ENCODE data around the gene TXNDC5. TPM values are rescaled to one million over a fixed set of nuclear protein-coding genes. Genes with fewer than 3 reads are reported as not detected.

Gene TXNDC5
- total and polyA plus RNA-seq, 12 donors, result 51.6 to 192 (median 128) TPM

DNA sequence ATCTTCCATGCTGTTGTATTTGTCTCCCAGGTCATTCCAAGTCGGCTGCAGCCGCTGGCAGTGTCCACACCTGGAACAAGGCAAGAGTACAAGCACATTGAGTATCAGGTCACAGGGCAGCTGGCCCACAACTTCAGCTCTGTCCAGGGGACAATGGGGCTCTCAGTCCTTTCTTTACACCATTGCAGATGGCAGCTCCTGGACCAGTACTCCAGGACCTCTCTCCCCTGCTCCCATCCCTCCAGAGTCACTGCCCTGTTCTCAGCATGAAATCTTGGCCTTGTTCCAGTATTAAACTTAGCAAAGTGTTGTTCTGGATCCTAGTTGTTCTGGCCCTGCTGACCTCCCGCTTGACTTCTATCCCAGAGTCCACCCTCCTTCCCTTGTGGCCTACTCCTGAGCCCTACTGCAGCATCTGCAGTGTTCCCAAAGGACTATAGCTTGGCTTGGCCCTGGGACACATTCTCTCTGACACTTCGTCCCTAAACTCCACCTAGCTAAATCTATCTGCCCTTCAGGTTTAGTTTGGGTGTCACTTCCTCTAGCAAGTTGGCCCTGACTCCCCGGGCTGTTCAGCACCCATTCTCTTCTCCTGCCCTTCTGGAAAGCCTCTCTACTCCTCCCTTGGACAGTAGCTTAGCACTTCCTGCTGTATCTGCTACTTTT is 5.8 kb downstream of the TXNDC5 start:
- 86 to 92% (median 89%) methylated on average over 5 of the region's 5 CpGs for WGBS, 4 donors
- Histone ChIP-seq H3K36me3 (replicated peaks in 1 of 2) (peaks cover 0 to 46% of the 10 kb centered on the region in 2 donors), H3K4me3 (no peak overlapping the region), H3K27ac (no peak overlapping the region), H3K9me3 (replicated peaks in 1 of 3) (no peaks in the 10 kb centered on the region), H3K27me3 (no peaks in the 10 kb centered on the region), H3K4me1 (replicated peaks in 1 of 2) (peaks cover 9 to 21% of the 10 kb centered on the region in 2 donors)
- DNase-seq, result no peak
- intact Hi-C loops (cut with DNase I), result loop anchor here in 1 of 2 donors (10.0 kb wide), 1 partner anchor 170 kb away; no protein-coding TSS in a partner anchor
- TF ChIP-seq POLR2A (IDR thresholded peaks at IDR 0.05), result no peak
- TF ChIP-seq, protein P1, sequence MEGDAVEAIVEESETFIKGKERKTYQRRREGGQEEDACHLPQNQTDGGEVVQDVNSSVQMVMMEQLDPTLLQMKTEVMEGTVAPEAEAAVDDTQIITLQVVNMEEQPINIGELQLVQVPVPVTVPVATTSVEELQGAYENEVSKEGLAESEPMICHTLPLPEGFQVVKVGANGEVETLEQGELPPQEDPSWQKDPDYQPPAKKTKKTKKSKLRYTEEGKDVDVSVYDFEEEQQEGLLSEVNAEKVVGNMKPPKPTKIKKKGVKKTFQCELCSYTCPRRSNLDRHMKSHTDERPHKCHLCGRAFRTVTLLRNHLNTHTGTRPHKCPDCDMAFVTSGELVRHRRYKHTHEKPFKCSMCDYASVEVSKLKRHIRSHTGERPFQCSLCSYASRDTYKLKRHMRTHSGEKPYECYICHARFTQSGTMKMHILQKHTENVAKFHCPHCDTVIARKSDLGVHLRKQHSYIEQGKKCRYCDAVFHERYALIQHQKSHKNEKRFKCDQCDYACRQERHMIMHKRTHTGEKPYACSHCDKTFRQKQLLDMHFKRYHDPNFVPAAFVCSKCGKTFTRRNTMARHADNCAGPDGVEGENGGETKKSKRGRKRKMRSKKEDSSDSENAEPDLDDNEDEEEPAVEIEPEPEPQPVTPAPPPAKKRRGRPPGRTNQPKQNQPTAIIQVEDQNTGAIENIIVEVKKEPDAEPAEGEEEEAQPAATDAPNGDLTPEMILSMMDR (IDR thresholded peaks at IDR 0.05), result no peak

DNA sequence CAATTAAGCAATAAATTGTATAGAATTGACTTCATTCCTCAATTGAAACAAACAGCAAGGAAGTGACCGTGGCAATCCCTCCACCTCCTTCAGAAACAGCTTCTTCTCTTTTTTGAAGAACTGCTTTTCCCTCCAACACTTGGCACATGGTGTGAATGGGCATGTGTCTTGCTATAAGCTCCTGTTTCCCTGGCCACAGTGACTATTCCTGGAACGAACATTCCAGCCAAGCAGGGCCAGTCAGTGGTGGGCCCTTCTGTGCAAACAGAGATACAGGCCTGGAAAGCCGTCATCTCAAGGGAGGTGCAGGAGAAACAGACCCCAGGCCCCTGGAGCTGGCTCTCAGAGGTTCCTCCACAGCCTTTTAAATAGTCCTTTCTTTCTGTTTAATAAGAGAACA is 6.9 kb downstream of the TXNDC5 start:
- peaks cover 0 to 57% of the 10 kb centered on the region in 2 donors for H3K36me3 ChIP-seq (replicated peaks in 1 of 2)
- TF ChIP-seq, protein P1 (IDR thresholded peaks at IDR 0.05), result no peak
- no peak for TF ChIP-seq POLR2A (IDR thresholded peaks at IDR 0.05)
- intact Hi-C loops (cut with DNase I), result loop anchor here in 1 of 2 donors (10.0 kb wide), 1 partner anchor 169 kb away; no protein-coding TSS in a partner anchor

DNA sequence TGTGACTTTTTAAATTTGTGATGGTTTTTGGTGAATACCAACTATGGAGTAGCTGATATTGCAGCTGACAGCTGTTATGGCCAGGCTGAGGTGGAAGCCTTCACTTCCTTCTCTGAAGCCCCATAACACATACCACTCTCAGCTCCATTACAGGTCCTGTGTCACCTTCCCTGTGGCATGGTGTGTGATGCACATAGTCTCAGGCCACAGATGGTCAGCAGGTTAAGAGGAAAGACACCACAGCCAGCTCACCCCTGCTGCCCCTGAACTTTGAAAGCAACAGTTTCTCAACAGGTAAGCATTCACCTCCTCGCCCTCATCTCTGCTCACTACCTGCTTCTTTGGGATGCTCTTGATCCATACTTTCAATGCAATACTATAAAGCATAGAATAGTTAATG is 7.7 kb downstream of the TXNDC5 start:
- 89 to 100% (median 96%) methylated on average over 1 of the region's 1 CpG for WGBS, 4 donors
- DNase-seq, result no peak
- TF ChIP-seq, protein P1 (IDR thresholded peaks at IDR 0.05), result no peak
- no peak for TF ChIP-seq POLR2A (IDR thresholded peaks at IDR 0.05)
- intact Hi-C loops (cut with DNase I), result loop anchor here in 1 of 2 donors (10.0 kb wide), 1 partner anchor 168 kb away; no protein-coding TSS in a partner anchor
- H3K9me3 ChIP-seq (replicated peaks in 1 of 3), result no peaks in the 10 kb centered on the region
- H3K27ac ChIP-seq, result no peak overlapping the region
- peaks cover 0 to 8% of the 10 kb centered on the region in 2 donors for H3K4me1 ChIP-seq (replicated peaks in 1 of 2)
- no peaks in the 10 kb centered on the region for H3K27me3 ChIP-seq
- H3K36me3 ChIP-seq (replicated peaks in 1 of 2), result peaks cover 0 to 65% of the 10 kb centered on the region in 2 donors
- H3K4me3 ChIP-seq, result no peak overlapping the region

More for the DNA sequence above, 6.9 kb downstream of the TXNDC5 start:
- H3K27me3 ChIP-seq, result no peaks in the 10 kb centered on the region
- WGBS, 4 donors, result 93 to 100% (median 95%) methylated on average over 3 of the region's 3 CpGs
- no peak overlapping the region for H3K27ac ChIP-seq
- DNase-seq, result no peak
- H3K9me3 ChIP-seq (replicated peaks in 1 of 3), result no peaks in the 10 kb centered on the region
- H3K4me3 ChIP-seq, result no peak overlapping the region
- H3K4me1 ChIP-seq (replicated peaks in 1 of 2), result peaks cover 0 to 10% of the 10 kb centered on the region in 2 donors

DNA sequence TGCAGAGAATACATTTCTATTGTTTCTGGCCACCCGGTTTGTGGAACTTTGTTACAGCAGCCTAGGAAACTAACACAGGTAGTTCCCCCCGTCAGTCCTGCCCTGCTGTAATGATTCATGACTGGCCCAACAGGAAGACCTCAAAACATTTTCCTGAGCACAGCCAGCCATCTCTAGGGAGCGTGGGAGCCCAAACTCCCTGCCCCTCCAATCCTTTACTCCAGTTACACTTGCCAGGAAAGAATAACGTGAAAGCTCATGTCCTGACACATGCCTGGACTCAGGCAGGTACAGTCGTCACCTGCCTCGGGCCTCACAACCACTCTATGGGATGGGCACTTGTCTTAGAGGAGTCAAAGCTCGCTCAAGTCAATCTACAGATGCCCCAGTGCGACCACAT is 8.4 kb downstream of the TXNDC5 start:
- TF ChIP-seq, protein P1 (IDR thresholded peaks at IDR 0.05), result no peak
- intact Hi-C loops (cut with DNase I), result loop anchor here in 1 of 2 donors (10.0 kb wide), 1 partner anchor 167 kb away; no protein-coding TSS in a partner anchor
- Histone ChIP-seq H3K36me3 (replicated peaks in 1 of 2) (peaks cover 0 to 72% of the 10 kb centered on the region in 2 donors), H3K9me3 (replicated peaks in 1 of 3) (no peaks in the 10 kb centered on the region), H3K4me1 (replicated peaks in 1 of 2) (peaks cover 0 to 4% of the 10 kb centered on the region in 2 donors), H3K4me3 (no peak overlapping the region), H3K27ac (no peak overlapping the region), H3K27me3 (no peaks in the 10 kb centered on the region)
- no peak for DNase-seq
- WGBS, 4 donors, result 80 to 100% (median 86%) methylated on average over 5 to 8 of the region's 8 CpGs

Measured in adrenal gland (tissue), 12 donors.